Measurements from ENCODE around the gene AIF1L. TPM values are rescaled to one million over a fixed set of nuclear protein-coding genes. Genes with fewer than 3 reads are reported as not detected.

AIF1L gene
- polyA plus RNA-seq, 4 donors = 0.45 to 9.3 (median 4.4) TPM

DNA sequence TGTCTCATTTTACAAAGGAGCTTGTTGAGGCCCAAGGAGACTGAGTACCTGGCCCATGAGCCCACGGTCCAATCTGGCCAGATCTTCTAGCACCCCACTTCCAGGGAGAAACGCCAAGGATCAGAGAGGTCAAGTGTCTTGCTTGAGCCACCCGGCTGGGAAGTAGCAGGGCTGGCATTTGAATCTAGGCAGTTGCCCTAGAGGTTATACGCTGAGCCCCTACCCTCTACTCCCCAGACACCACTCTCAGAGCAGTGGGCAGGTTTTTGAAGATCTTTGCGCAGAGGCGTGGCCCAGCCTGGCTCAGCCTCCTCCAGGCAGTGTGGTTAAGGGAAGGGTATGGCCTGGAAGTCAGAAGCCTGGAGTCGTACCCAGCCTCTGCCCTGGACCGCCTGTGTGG, 23.3 kb downstream of the AIF1L start:
- FAIRE-seq (no peak), DNase-seq (no peak)
- Histone ChIP-seq H3K9me3 (ENCODE audit: control insufficient read depth in 2 of 2, insufficient read depth in 1 of 2, low read depth in 1 of 2, low read length in 1 of 2) (no peaks in the 10 kb centered on the region), H3K36me3 (ENCODE audit: control insufficient read depth in 3 of 3, insufficient read depth in 2 of 3, low read depth in 1 of 3, low read length in 3 of 3) (peaks cover 0 to 8% (median 0%) of the 10 kb centered on the region in 3 donors), H3K27ac (ENCODE audit: low read depth in 1 of 3, low read length in 2 of 3) (no peak overlapping the region), H3K4me3 (ENCODE audit: low read depth in 1 of 3, low read length in 3 of 3) (no peak overlapping the region), H3K27me3 (ENCODE audit: control insufficient read depth in 3 of 3, insufficient read depth in 3 of 3, low read length in 3 of 3) (no peaks in the 10 kb centered on the region), H3K4me1 (ENCODE audit: control insufficient read depth in 3 of 3, insufficient read depth in 2 of 3, low read depth in 1 of 3, low read length in 2 of 3) (peaks cover 0 to 2% (median 0%) of the 10 kb centered on the region in 3 donors)
- 79 to 85% (median 83%) methylated on average over 8 of the region's 8 CpGs for WGBS, 3 donors

DNA sequence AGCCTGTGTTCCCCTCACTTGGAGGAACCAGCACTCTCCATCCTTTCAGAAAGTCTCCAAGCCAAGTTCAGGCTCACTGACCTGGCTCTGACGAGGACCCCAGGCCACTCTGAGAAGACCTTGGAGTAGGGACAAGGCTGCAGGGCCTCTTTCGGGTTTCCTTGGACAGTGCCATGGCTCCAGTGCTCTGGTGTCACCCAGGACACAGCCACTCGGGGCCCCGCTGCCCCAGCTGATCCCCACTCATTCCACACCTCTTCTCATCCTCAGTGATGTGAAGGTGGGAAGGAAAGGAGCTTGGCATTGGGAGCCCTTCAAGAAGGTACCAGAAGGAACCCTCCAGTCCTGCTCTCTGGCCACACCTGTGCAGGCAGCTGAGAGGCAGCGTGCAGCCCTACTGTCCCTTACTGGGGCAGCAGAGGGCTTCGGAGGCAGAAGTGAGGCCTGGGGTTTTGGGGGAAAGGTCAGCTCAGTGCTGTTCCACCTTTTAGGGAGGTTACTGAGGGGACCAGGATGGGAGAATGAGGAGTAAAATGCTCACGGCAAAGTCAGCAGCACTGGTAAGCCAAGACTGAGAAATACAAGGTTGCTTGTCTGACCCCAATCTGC, 24.4 kb downstream of the AIF1L start:
- Histone ChIP-seq H3K9me3 (ENCODE audit: control insufficient read depth in 2 of 2, insufficient read depth in 1 of 2, low read depth in 1 of 2, low read length in 1 of 2) (no peaks in the 10 kb centered on the region), H3K4me3 (ENCODE audit: low read depth in 1 of 3, low read length in 3 of 3) (no peak overlapping the region), H3K27ac (ENCODE audit: low read depth in 1 of 3, low read length in 2 of 3) (no peak overlapping the region), H3K4me1 (ENCODE audit: control insufficient read depth in 3 of 3, insufficient read depth in 2 of 3, low read depth in 1 of 3, low read length in 2 of 3) (peaks cover 0 to 5% (median 0%) of the 10 kb centered on the region in 3 donors), H3K36me3 (ENCODE audit: control insufficient read depth in 3 of 3, insufficient read depth in 2 of 3, low read depth in 1 of 3, low read length in 3 of 3) (peaks cover 0 to 8% (median 0%) of the 10 kb centered on the region in 3 donors), H3K27me3 (ENCODE audit: control insufficient read depth in 3 of 3, insufficient read depth in 3 of 3, low read length in 3 of 3) (no peaks in the 10 kb centered on the region)
- DNase-seq = no peak
- 89 to 93% (median 90%) methylated on average over 6 to 7 of the region's 7 CpGs for WGBS, 3 donors
- FAIRE-seq = no peak

DNA sequence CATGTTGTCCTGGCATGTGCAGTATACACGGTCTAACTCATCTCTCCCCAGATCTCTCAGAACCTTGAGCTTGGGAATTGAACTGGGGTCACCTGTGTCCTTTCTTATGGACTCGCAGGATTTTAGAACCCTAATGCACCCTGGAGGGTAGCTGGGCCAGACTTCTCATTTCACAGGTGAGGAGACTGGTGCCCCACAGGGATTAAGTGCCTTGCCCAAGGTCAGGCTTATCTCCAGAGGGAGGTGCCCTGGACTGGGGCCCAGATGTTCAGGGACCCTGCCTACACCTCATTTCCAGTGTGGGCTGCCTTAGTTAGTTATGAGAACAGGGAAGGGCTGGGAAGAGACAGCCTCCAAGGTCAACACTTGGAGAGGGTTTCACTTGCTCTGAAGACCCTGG, 25.0 kb downstream of the AIF1L start:
- no peaks in the 10 kb centered on the region for H3K9me3 ChIP-seq (ENCODE audit: control insufficient read depth in 2 of 2, insufficient read depth in 1 of 2, low read depth in 1 of 2, low read length in 1 of 2)
- H3K4me3 ChIP-seq (ENCODE audit: low read depth in 1 of 3, low read length in 3 of 3) = no peak overlapping the region
- peaks cover 0 to 8% (median 0%) of the 10 kb centered on the region in 3 donors for H3K36me3 ChIP-seq (ENCODE audit: control insufficient read depth in 3 of 3, insufficient read depth in 2 of 3, low read depth in 1 of 3, low read length in 3 of 3)
- peaks cover 0 to 5% (median 0%) of the 10 kb centered on the region in 3 donors for H3K4me1 ChIP-seq (ENCODE audit: control insufficient read depth in 3 of 3, insufficient read depth in 2 of 3, low read depth in 1 of 3, low read length in 2 of 3)
- H3K27me3 ChIP-seq (ENCODE audit: control insufficient read depth in 3 of 3, insufficient read depth in 3 of 3, low read length in 3 of 3) = no peaks in the 10 kb centered on the region
- no peak overlapping the region for H3K27ac ChIP-seq (ENCODE audit: low read depth in 1 of 3, low read length in 2 of 3)
- FAIRE-seq (no peak), DNase-seq (peak in 1 of 2 donors; percentile 9)
- WGBS, 3 donors = 47 to 65% (median 49%) methylated on average over 2 of the region's 2 CpGs

DNA sequence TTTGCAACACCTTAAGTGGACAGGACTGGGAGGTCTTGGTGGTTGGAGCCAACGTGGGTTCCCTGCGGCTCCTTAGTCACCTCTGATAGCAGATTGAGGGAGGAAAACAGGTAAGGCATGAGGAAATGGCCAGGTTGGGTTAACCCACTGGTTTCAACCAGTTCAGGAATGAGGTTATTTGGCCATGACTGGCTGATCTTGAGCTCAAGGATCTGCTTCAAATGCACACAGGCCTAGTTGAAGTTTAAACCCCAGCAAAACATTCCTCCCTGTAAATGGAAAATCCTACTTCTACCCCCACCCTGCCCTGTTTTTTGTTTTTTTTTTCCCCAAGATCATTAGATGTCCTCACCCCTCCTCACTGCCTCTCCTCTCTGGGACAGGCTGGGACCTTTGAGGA, 25.8 kb downstream of the AIF1L start:
- no peak overlapping the region for H3K4me3 ChIP-seq (ENCODE audit: low read depth in 1 of 3, low read length in 3 of 3)
- no peak for FAIRE-seq
- no peak for DNase-seq
- WGBS, 3 donors = 81 to 87% (median 85%) methylated on average over 2 of the region's 2 CpGs
- H3K27me3 ChIP-seq (ENCODE audit: control insufficient read depth in 3 of 3, insufficient read depth in 3 of 3, low read length in 3 of 3) = no peaks in the 10 kb centered on the region
- H3K4me1 ChIP-seq (ENCODE audit: control insufficient read depth in 3 of 3, insufficient read depth in 2 of 3, low read depth in 1 of 3, low read length in 2 of 3) = peaks cover 0 to 5% (median 0%) of the 10 kb centered on the region in 3 donors
- peaks cover 0 to 8% (median 0%) of the 10 kb centered on the region in 3 donors for H3K36me3 ChIP-seq (ENCODE audit: control insufficient read depth in 3 of 3, insufficient read depth in 2 of 3, low read depth in 1 of 3, low read length in 3 of 3)
- H3K27ac ChIP-seq (ENCODE audit: low read depth in 1 of 3, low read length in 2 of 3) = no peak overlapping the region
- no peaks in the 10 kb centered on the region for H3K9me3 ChIP-seq (ENCODE audit: control insufficient read depth in 2 of 2, insufficient read depth in 1 of 2, low read depth in 1 of 2, low read length in 1 of 2)

DNA sequence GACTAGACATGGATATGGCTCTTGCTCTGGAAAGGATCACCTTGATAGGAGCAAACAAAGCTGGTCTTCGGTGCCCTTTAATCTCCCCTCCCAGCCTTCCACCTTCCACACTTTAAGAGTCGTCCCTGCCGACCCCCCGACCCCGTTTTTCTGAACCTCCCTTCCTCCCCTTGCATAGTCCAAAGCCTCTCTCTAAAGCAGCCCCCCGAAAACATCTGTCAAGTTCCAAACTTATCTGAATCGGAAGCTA, 28.6 kb downstream of the AIF1L start:
- FAIRE-seq = no peak
- WGBS, 3 donors = 1 to 2% (median 2%) methylated on average over 7 of the region's 7 CpGs

DNA sequence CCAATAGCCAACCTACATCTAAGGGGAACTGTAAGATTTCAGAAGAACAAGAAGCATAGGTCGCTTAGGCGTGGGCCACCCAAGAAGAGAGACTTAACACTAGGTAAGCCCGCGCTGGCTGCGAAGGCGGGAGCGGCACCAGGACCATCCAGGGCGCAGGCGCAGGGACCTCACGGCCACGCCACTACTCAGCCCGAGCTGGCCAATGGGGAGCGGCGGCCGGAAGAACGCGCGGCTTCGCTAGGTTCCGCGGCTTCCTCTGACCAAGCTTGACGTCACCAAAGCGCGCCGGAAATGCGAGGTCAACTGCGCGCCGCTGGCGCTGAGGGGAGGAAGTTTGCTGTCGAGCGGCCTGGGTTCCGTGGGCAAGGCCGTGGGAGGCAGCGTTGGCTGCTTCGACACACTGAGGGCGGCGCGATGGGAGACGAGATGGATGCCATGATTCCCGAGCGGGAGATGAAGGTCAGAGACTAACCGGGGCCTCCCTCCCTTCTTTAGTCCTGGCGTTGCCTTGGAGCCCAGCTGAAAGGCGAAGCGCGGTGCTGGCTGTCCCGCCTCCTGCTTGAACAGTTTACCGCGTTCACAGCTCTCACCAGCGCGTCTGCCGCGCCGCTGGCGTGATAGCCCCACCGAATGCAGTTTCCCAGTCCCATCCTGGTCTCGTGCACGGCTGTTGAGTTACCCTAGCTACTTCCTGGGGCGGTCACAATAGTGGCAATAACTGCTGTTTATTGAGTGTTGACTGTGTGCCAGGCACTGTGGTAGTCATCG, 29.1 kb downstream of the AIF1L start, which contains the start of gene NUP214:
Gene NUP214 (plus strand): TSS at position 299 of the 771 bp plus-strand sequence. CDS start 119 bp downstream, at position 418.
- FAIRE-seq (no peak), DNase-seq (peak; percentile 98 to 100)
- Histone ChIP-seq H3K27me3 (ENCODE audit: control insufficient read depth in 3 of 3, insufficient read depth in 3 of 3, low read length in 3 of 3) (no peaks in the 10 kb centered on the region), H3K4me3 (ENCODE audit: low read depth in 1 of 3, low read length in 3 of 3) (peak within 1 kb of the TSS; percentile 69 to 92 (median 82)), H3K27ac (ENCODE audit: low read depth in 1 of 3, low read length in 2 of 3) (peak within 1 kb of the TSS; percentile 64 to 95 (median 81)), H3K36me3 (ENCODE audit: control insufficient read depth in 3 of 3, insufficient read depth in 2 of 3, low read depth in 1 of 3, low read length in 3 of 3) (peaks cover 0 to 11% (median 10%) of the 10 kb centered on the region in 3 donors), H3K4me1 (ENCODE audit: control insufficient read depth in 3 of 3, insufficient read depth in 2 of 3, low read depth in 1 of 3, low read length in 2 of 3) (peaks cover 0 to 5% (median 0%) of the 10 kb centered on the region in 3 donors), H3K9me3 (ENCODE audit: control insufficient read depth in 2 of 2, insufficient read depth in 1 of 2, low read depth in 1 of 2, low read length in 1 of 2) (no peaks in the 10 kb centered on the region)
- WGBS, 3 donors = 0 to 1% (median 0%) methylated on average over 48 to 61 of the region's 61 CpGs

More for the DNA sequence above, 28.6 kb downstream of the AIF1L start:
- Histone ChIP-seq H3K36me3 (ENCODE audit: control insufficient read depth in 3 of 3, insufficient read depth in 2 of 3, low read depth in 1 of 3, low read length in 3 of 3) (peaks cover 0 to 11% (median 7%) of the 10 kb centered on the region in 3 donors), H3K27ac (ENCODE audit: low read depth in 1 of 3, low read length in 2 of 3) (peak overlapping the region; percentile 43 to 95 (median 79)), H3K4me3 (ENCODE audit: low read depth in 1 of 3, low read length in 3 of 3) (peak overlapping the region; percentile 69 to 92 (median 82)), H3K9me3 (ENCODE audit: control insufficient read depth in 2 of 2, insufficient read depth in 1 of 2, low read depth in 1 of 2, low read length in 1 of 2) (no peaks in the 10 kb centered on the region), H3K27me3 (ENCODE audit: control insufficient read depth in 3 of 3, insufficient read depth in 3 of 3, low read length in 3 of 3) (no peaks in the 10 kb centered on the region), H3K4me1 (ENCODE audit: control insufficient read depth in 3 of 3, insufficient read depth in 2 of 3, low read depth in 1 of 3, low read length in 2 of 3) (peaks cover 0 to 5% (median 0%) of the 10 kb centered on the region in 3 donors)
- DNase-seq = no peak

DNA sequence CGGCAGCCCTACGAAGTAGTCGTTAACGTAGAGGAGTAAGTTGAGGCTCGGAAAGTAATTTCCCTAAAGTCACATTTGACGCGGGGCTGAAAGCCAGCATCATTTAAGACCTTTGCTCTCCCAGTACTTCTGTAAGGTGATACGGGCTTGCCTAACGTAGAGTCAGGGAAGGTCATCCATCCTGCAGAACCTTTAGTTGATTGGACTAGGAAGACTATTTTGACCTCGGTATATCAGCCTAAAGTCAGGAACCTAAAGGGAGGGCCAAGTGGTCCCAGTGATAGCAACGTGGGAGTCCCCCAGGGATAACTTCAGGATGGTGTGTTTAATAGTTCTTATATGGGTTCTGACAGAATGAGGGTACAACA, 29.7 kb downstream of the AIF1L start:
- H3K27ac ChIP-seq (ENCODE audit: low read depth in 1 of 3, low read length in 2 of 3) = peak overlapping the region; percentile 64 to 95 (median 81)
- FAIRE-seq = no peak

DNA sequence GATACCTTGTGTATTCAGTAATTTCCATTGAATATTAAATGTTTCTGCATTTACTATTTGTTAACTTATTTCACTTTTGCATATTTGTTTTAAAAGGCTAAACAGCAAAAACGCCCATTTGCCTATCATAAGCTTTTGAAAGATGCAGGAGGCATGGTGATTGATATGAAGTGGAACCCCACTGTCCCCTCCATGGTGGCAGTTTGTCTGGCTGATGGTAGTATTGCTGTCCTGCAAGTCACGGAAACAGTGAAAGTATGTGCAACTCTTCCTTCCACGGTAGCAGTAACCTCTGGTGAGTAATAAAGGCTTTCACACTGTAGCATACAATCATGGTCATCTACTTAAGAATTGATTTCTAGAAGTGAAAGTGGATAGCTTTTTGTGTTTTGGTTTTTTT, 32.9 kb downstream of the AIF1L start:
- no peaks in the 10 kb centered on the region for H3K9me3 ChIP-seq (ENCODE audit: control insufficient read depth in 2 of 2, insufficient read depth in 1 of 2, low read depth in 1 of 2, low read length in 1 of 2)
- H3K27me3 ChIP-seq (ENCODE audit: control insufficient read depth in 3 of 3, insufficient read depth in 3 of 3, low read length in 3 of 3) = no peaks in the 10 kb centered on the region
- H3K4me1 ChIP-seq (ENCODE audit: control insufficient read depth in 3 of 3, insufficient read depth in 2 of 3, low read depth in 1 of 3, low read length in 2 of 3) = peaks cover 0 to 5% (median 0%) of the 10 kb centered on the region in 3 donors
- H3K36me3 ChIP-seq (ENCODE audit: control insufficient read depth in 3 of 3, insufficient read depth in 2 of 3, low read depth in 1 of 3, low read length in 3 of 3) = peaks cover 3 to 24% (median 21%) of the 10 kb centered on the region in 3 donors
- no peak overlapping the region for H3K27ac ChIP-seq (ENCODE audit: low read depth in 1 of 3, low read length in 2 of 3)
- H3K4me3 ChIP-seq (ENCODE audit: low read depth in 1 of 3, low read length in 3 of 3) = no peak overlapping the region
- 76 to 84% (median 79%) methylated on average over 3 of the region's 3 CpGs for WGBS, 3 donors
- no peak for DNase-seq
- no peak for FAIRE-seq

More for the DNA sequence above, 29.7 kb downstream of the AIF1L start:
- H3K4me3 ChIP-seq (ENCODE audit: low read depth in 1 of 3, low read length in 3 of 3) = peak overlapping the region; percentile 69 to 92 (median 82)
- H3K4me1 ChIP-seq (ENCODE audit: control insufficient read depth in 3 of 3, insufficient read depth in 2 of 3, low read depth in 1 of 3, low read length in 2 of 3) = peaks cover 0 to 5% (median 0%) of the 10 kb centered on the region in 3 donors
- H3K27me3 ChIP-seq (ENCODE audit: control insufficient read depth in 3 of 3, insufficient read depth in 3 of 3, low read length in 3 of 3) = no peaks in the 10 kb centered on the region
- H3K36me3 ChIP-seq (ENCODE audit: control insufficient read depth in 3 of 3, insufficient read depth in 2 of 3, low read depth in 1 of 3, low read length in 3 of 3) = peaks cover 0 to 11% (median 7%) of the 10 kb centered on the region in 3 donors
- peak in 1 of 2 donors; percentile 46 for DNase-seq
- no peaks in the 10 kb centered on the region for H3K9me3 ChIP-seq (ENCODE audit: control insufficient read depth in 2 of 2, insufficient read depth in 1 of 2, low read depth in 1 of 2, low read length in 1 of 2)
- WGBS, 3 donors = 0% methylated on average over 11 of the region's 11 CpGs

All from small intestine (tissue), 7 donors.